ENCODE results near the gene CERS3.

CERS3 gene

DNA sequence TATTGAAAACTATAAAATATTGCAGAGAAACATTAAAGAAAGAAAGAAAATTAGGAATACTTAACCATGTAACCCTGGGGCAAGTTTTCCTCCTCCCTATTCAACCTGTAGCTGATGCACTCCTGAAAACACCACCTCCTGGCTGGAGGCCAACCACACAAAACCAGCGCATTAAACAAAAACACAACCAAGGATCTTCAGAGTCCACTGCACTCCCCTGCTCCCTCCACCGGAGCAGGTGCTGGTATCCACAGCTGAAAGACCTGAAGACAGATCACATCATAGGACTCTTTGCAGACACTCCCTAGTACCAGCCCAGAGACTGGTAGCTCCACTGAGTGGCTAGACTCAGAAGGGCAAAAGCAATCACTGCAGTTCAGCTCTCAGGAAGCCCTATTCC, 173.4 kb downstream of the CERS3 start:
- TF ChIP-seq, protein P1, sequence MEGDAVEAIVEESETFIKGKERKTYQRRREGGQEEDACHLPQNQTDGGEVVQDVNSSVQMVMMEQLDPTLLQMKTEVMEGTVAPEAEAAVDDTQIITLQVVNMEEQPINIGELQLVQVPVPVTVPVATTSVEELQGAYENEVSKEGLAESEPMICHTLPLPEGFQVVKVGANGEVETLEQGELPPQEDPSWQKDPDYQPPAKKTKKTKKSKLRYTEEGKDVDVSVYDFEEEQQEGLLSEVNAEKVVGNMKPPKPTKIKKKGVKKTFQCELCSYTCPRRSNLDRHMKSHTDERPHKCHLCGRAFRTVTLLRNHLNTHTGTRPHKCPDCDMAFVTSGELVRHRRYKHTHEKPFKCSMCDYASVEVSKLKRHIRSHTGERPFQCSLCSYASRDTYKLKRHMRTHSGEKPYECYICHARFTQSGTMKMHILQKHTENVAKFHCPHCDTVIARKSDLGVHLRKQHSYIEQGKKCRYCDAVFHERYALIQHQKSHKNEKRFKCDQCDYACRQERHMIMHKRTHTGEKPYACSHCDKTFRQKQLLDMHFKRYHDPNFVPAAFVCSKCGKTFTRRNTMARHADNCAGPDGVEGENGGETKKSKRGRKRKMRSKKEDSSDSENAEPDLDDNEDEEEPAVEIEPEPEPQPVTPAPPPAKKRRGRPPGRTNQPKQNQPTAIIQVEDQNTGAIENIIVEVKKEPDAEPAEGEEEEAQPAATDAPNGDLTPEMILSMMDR (IDR thresholded peaks at IDR 0.05; ENCODE audit: borderline replicate concordance, extremely low read depth, low read length, poor library complexity, severe bottlenecking), result no peak
- no peak for TF ChIP-seq EZH2 (IDR thresholded peaks at IDR 0.05; ENCODE audit: borderline replicate concordance, low read depth, low read length, severe bottlenecking)
- Histone ChIP-seq H4K20me1 (ENCODE audit: insufficient read depth, low read length) (no peaks in the 10 kb centered on the region), H3K9me3 (ENCODE audit: insufficient read depth, low read length, severe bottlenecking) (no peaks in the 10 kb centered on the region), H3K4me1 (ENCODE audit: insufficient read depth, low read length) (peaks cover 1% of the 10 kb centered on the region; the same call in 1 of the 2 replicates), H3K4me3 (ENCODE audit: low read depth in 1 of 2, low read length in 2 of 2) (no peak overlapping the region), H3K4me2 (ENCODE audit: insufficient read depth, low read length) (no peak overlapping the region), H2AFZ (ENCODE audit: low read depth, low read length) (no peak overlapping the region), H3K27me3 (ENCODE audit: insufficient read depth, low read length, poor library complexity) (no peaks in the 10 kb centered on the region), H3K36me3 (ENCODE audit: insufficient read depth, low read length) (no peaks in the 10 kb centered on the region), H3K9ac (ENCODE audit: low read depth, low read length) (no peak overlapping the region), H3K79me2 (ENCODE audit: insufficient read depth, low read length) (no peaks in the 10 kb centered on the region), H3K27ac (ENCODE audit: low read length) (no peak overlapping the region)
- ATAC-seq (ENCODE audit: insufficient read depth, low read depth) (no peak), DNase-seq (no peak)

DNA sequence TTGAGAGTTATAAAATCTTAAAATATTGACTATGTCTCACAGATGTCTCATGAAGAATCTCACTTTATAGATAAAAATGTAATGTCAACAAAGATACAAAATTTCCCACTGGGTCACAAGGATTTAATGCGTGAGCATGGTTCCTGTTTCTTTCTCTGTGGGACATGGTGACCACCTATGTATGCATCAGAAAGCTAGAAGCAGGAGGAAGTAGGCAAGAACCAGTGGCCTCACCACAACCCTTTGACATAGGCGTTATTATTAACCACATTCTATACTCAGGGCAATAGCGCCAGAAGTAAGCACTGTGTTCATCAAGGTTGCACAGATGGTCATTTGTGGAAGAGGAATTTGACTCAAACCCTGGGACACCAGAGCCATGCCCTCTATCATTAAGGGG, 175.3 kb downstream of the CERS3 start:
- Histone ChIP-seq H3K4me3 (ENCODE audit: low read depth in 1 of 2, low read length in 2 of 2) (no peak overlapping the region), H3K9me3 (ENCODE audit: insufficient read depth, low read length, severe bottlenecking) (no peaks in the 10 kb centered on the region), H3K4me1 (ENCODE audit: insufficient read depth, low read length) (peaks cover 15% of the 10 kb centered on the region), H3K79me2 (ENCODE audit: insufficient read depth, low read length) (no peaks in the 10 kb centered on the region), H4K20me1 (ENCODE audit: insufficient read depth, low read length) (no peaks in the 10 kb centered on the region), H3K36me3 (ENCODE audit: insufficient read depth, low read length) (no peaks in the 10 kb centered on the region), H3K9ac (ENCODE audit: low read depth, low read length) (no peak overlapping the region), H3K27ac (ENCODE audit: low read length) (no peak overlapping the region), H3K4me2 (ENCODE audit: insufficient read depth, low read length) (no peak overlapping the region), H2AFZ (ENCODE audit: low read depth, low read length) (no peak overlapping the region), H3K27me3 (ENCODE audit: insufficient read depth, low read length, poor library complexity) (no peaks in the 10 kb centered on the region)
- ATAC-seq (ENCODE audit: insufficient read depth, low read depth), result no peak
- TF ChIP-seq, protein P1 (IDR thresholded peaks at IDR 0.05; ENCODE audit: borderline replicate concordance, extremely low read depth, low read length, poor library complexity, severe bottlenecking), result no peak
- no peak for TF ChIP-seq EZH2 (IDR thresholded peaks at IDR 0.05; ENCODE audit: borderline replicate concordance, low read depth, low read length, severe bottlenecking)
- no peak for DNase-seq

DNA sequence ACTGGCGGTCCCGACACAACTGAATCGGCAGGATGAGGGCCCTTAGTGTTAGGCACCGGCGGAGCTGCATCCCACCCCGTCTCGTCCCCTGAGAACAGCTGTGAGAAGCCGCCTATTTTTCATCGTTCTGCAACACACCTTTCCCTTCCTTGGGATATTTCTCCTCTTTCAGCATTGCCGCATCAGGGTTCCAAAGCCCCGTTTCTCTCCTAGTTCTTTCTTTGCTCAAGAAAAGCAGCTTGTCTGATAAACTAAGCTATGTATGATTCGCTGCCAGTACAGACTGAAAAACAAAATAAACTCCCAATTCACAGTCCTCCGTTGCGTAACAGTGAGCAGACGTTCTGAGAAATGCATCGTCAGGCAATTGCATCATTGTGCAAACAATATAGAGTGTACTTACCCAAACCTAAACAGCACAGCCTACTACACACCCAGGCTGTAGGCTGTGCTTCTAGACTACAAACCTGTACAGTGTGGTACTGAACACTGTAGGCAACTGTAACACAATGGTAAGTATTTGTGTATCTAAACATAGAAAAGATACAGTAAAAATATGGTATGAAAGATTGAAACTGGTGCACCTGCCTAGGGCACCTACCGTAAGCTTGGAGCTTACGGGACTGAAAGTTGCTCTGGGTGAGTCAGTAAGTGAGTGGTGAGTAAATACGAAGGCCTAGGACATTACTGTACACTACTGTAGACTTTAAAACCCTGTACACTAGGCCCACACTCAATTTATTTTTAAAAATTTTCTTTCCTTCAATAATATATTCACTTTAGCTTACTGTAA, 178.1 kb downstream of the CERS3 start:
- Histone ChIP-seq H3K4me3 (ENCODE audit: low read depth in 1 of 2, low read length in 2 of 2) (peak overlapping the region in 1 of 2 experiments; percentile 61; a peak in 2 of 4 replicates), H3K27me3 (ENCODE audit: insufficient read depth, low read length, poor library complexity) (no peaks in the 10 kb centered on the region), H3K36me3 (ENCODE audit: insufficient read depth, low read length) (no peaks in the 10 kb centered on the region), H3K27ac (ENCODE audit: low read length) (peak overlapping the region; percentile 82), H3K4me2 (ENCODE audit: insufficient read depth, low read length) (peak overlapping the region; percentile 66), H3K79me2 (ENCODE audit: insufficient read depth, low read length) (no peaks in the 10 kb centered on the region), H3K9me3 (ENCODE audit: insufficient read depth, low read length, severe bottlenecking) (no peaks in the 10 kb centered on the region), H4K20me1 (ENCODE audit: insufficient read depth, low read length) (no peaks in the 10 kb centered on the region), H3K4me1 (ENCODE audit: insufficient read depth, low read length) (peaks cover 15% of the 10 kb centered on the region), H3K9ac (ENCODE audit: low read depth, low read length) (peak overlapping the region; percentile 77), H2AFZ (ENCODE audit: low read depth, low read length) (peak overlapping the region; percentile 92)
- no peak for ATAC-seq (ENCODE audit: insufficient read depth, low read depth)
- DNase-seq, result no peak
- TF ChIP-seq, protein P1 (IDR thresholded peaks at IDR 0.05; ENCODE audit: borderline replicate concordance, extremely low read depth, low read length, poor library complexity, severe bottlenecking), result no peak
- TF ChIP-seq EZH2 (IDR thresholded peaks at IDR 0.05; ENCODE audit: borderline replicate concordance, low read depth, low read length, severe bottlenecking), result no peak

Measured in DND-41 (cell line).